HG02678 (cell line): Measurements from ENCODE around the gene DEPDC7.
A peak's percentile ranks its signal among the peaks of the same experiment; 100 is the strongest.
"Not testable (repeated sequence)": the region's sequence is repeated elsewhere in the genome, so short reads cannot be mapped to it uniquely, and the experiment has no call there.

ENCODE experiments used
- ATAC-seq: cut with Tn5 transposase; IDR thresholded peaks from one replicate; pipeline ENCODE4 v1.9.1; 2021; ENCODE audit warnings: mild to moderate bottlenecking, moderate library complexity; ENCODE audit not compliant: unreplicated experiment

The DEPDC7 gene

DNA sequence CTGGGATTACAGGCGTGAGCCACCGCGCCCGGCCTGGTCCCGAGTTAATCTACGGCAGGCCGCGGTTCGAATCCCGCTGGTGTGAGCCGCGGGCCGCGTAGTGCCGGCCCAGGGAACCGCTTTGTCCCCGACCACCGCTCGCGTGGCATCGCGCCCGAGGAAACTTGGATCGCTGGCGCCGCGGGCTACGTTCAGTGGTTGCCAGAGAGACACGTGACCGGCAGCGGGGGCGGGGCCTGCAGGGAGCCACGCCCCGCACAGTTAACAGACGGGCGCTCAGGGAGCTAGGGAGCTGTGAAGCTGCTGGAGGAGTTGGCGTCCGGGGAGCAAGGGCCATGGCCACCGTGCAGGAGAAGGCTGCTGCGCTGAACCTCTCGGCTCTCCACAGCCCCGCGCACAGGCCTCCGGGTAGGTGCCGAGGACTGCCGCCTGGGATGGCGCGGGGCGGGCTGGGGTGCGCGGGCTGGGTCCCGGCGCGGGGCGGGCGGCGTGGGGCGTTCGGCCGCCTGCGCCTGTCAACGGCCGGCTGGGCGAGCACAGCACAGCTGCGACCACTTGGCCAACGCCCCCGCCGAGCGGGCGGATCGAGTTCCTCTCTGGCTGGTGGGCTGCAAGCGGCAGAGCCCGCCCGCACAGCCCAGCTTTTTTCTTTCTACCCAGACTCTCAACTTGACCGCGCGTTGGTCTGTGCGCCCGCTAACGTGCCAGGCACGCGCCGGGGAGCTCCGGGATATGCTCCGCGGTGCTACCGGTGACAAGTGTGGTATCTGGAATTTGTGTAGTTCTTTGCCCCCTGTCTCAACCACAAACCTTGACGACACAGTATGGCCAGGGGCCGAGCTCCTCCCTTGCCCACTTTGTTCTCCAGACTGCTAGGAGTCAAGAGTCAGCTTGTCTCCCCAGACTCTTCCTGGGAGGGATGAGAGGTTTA lies at the start of gene DEPDC7:
TSS of gene DEPDC7 (plus strand) at position 258 of the 931 bp plus-strand sequence. CDS start at position 336, 78 bp downstream.
- peak; percentile 87 for ATAC-seq

DNA sequence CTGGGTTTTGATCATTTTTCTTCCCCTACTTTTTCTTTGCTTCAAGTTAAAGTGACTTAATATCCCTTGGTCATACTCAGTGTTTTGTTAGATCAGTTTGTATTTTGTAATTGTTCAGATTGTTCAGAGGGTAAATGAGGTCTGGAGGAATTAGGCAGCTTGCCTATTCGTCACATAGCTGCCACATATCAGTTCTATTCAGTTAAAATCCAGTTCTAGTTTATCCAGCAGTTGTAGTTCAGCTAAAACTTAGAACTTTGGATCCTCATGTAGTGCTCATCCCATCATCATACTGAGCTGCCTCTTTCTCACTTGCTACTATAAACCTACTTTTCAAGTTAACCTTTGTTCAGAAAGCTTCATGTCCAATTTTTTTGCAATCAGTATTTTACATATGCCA lies 47.1 kb upstream of the DEPDC7 start:
- no peak for ATAC-seq

- not testable (repeated sequence) for ATAC-seq
Measured at GRCh38 chr11:32972233-32972632, 43.4 kb upstream of the DEPDC7 start.

- ATAC-seq = no peak
Measured at GRCh38 chr11:32972781-32973180, 42.9 kb upstream of the DEPDC7 start.

DNA sequence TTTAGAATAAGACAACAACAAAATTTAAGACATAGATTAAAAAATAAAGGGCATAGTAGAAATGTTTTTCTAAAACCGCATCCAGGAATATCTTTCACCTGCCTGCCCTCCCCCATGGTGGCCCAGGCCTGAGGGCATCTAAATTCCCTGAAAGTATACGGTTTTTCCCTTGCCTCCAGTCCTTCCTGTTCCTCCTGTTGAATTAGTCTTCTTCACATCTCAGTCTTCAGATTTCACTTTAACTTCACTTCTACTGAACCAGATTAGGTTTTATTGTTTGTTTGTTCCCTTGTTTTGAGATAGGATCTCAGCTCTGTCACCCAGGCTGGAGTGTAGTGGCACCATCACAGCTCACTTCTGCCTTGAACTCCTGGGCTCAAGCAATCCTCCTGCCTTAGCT lies 33.1 kb upstream of the DEPDC7 start:
- no peak for ATAC-seq

DNA sequence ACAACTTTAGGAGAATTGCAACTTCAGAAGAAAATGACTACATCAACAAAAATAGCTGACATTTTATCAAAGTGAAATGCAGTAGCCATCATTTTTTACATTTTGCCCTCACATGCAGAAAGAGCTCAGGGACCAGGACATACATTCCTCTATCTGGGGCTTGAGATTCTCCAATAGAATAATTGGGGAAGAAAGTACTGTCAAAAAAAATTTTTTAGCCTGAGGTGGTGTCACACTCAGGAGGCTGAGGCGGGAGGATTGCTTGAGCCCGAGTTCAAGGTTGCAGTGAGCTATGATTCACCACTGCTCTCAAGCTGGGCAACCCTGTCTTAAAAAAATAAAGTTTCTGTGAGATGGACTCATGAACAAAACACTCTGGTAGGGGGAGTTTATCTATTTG lies 32.2 kb upstream of the DEPDC7 start:
- ATAC-seq = no peak

DNA sequence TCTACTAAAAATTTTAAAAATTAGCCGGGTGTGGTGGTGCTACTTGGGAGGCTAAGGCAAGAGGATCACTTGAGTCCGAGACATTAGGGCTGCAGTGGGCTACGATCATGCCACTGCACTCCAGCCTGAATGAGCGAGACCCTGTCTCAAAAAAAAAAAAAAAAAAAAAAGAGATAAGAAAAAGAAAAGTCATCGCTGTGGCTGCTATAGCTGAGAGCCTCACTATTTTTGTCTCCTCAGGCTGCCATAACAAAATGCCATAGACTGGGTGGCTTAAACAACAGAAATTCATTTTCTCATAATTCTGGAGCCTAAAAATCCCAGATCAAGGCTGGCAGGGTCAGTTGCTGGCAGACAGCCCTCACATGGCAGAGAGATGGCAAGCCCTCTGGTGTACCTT lies 30.1 kb upstream of the DEPDC7 start:
- ATAC-seq = no peak

- no peak for ATAC-seq
Measured at GRCh38 chr11:32987851-32988250, 27.8 kb upstream of the DEPDC7 start.

- no peak for ATAC-seq
Measured at GRCh38 chr11:32990481-32990880, 25.2 kb upstream of the DEPDC7 start.

GRCh38 chr11:32991427-32991826 lies 24.3 kb upstream of the DEPDC7 start:
- ATAC-seq = no peak

- no peak for ATAC-seq
Measured at GRCh38 chr11:32991898-32992297, 23.8 kb upstream of the DEPDC7 start.

GRCh38 chr11:33000181-33000580 lies 15.5 kb upstream of the DEPDC7 start:
- ATAC-seq = no peak

- no peak for ATAC-seq
Measured at GRCh38 chr11:33001281-33001680, 14.4 kb upstream of the DEPDC7 start.

DNA sequence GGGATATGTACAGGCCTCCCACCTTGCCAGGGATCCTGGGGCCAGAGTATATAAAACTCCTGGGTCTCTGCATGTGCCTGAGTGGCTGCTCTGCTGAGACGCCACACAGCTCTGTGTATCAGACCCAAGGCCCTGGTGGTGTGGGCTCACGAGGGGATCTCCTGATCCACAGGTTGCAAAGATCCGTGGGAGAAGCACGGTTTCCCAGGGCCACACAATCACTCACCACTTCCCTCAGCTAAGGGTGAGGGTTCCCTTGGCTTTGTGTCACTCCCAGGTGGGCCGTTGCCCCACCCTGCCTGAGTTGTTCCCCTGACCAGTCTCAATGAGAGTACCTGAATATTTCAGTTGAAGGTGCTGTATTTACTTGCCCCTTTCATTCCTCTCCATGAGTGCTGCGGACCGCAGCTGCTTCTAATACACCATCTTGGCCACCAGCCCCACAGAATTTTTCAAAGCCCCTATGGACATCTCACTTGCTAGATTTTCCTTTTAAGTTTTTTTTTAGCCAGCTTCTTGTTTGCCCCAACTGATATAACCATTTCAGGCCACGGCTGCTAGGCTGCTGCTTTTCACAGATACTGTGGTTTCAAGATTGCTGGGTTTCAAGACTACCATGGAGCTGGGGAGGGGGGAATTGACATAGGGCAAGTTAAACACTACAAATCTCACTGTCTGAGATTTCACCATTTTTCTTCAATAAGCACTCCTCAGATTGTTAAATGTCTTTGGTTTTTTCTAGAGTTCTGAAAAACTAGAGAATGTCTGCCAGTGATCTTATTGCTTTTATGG lies 13.7 kb upstream of the DEPDC7 start:
- ATAC-seq = no peak

GRCh38 chr11:33005175-33005574 lies 10.5 kb upstream of the DEPDC7 start:
- no peak for ATAC-seq

DNA sequence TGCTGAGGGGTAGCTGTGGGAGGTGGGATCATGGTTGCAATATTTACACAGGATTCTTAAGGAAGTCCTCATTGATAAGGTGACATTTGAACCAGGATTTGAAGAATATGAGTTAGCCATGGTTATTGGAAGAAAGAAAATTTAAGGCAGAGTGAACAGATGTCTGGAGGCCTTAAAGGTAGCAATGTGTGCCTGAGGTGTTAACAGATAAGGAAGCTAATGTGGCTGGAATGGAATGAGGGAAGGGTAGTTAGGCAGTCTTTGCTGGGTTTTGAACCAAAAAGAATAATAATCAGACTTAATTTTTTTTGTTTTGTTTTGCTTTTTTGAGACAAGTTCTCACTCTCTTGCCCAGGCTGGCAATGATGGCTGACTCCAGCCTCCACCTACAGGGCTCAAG lies 9.7 kb upstream of the DEPDC7 start:
- ATAC-seq = no peak

DNA sequence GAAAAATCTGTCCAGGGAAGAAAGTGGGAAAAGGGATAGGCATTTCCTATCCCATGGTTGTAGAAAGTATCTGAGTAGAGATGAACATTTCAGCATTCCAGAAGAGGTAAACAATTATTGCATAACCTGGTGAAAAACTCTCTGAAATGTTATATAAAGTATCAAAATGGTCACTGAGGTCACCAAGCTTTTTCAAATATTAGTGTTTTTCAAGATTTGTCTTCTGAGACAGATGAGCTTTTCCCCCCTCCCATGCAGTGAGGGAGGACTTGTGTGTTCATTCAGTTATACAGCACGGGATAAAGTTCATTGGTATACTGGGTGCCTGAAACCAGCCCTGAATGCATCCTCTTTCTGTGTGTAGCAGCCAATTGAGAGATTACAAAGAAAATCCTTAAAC lies 1.9 kb upstream of the DEPDC7 start:
- no peak for ATAC-seq

- no peak for ATAC-seq
Measured at GRCh38 chr11:33016654-33017053, 976 bp downstream of the DEPDC7 start.

GRCh38 chr11:33017478-33017877 lies 1.8 kb downstream of the DEPDC7 start:
- no peak for ATAC-seq

DNA sequence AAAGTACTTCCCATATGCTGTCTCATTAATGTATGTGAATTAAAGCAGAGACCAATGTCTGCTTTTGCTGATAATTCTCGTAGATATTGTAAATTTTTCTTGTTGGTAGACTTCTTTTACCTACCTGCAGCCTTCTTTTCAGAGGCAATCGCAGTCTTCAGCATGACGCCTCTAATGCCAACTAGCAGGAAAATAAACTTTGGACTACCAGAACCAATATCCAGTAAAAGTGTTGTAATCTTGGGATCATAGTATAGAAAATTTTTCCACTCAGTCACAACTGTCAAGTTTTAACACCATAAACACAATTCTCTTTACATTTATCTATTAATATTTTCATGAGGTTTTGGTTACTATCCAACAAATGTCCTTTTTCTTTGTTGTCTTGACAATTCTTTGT lies 2.3 kb downstream of the DEPDC7 start:
- no peak for ATAC-seq

DNA sequence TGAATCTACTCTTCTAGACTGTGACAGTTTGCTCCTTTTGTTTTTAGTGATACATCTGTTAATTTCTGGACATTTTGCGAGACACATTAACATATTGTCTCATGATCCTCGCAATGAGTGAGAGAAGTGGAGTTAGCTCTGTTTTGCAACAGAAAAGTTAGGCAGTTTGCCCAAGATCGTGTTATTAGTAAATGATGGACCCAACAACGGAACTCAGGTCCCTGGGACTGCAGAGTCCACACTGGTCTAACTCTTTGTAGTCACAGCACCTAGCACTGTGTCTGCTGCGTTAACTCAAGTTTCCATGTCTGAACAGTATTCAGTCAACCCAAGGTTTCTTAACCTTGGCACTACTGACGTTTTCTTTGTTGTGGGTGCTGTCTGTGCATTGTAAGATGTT lies 3.2 kb downstream of the DEPDC7 start:
- no peak for ATAC-seq

GRCh38 chr11:33021501-33021900 lies 5.8 kb downstream of the DEPDC7 start:
- ATAC-seq = no peak
